ENCODE measurements around the gene CROCC2.
"Not testable (repeated sequence)": the region's sequence is repeated elsewhere in the genome, so short reads cannot be mapped to it uniquely, and the experiment has no call there.

CROCC2 gene

DNA sequence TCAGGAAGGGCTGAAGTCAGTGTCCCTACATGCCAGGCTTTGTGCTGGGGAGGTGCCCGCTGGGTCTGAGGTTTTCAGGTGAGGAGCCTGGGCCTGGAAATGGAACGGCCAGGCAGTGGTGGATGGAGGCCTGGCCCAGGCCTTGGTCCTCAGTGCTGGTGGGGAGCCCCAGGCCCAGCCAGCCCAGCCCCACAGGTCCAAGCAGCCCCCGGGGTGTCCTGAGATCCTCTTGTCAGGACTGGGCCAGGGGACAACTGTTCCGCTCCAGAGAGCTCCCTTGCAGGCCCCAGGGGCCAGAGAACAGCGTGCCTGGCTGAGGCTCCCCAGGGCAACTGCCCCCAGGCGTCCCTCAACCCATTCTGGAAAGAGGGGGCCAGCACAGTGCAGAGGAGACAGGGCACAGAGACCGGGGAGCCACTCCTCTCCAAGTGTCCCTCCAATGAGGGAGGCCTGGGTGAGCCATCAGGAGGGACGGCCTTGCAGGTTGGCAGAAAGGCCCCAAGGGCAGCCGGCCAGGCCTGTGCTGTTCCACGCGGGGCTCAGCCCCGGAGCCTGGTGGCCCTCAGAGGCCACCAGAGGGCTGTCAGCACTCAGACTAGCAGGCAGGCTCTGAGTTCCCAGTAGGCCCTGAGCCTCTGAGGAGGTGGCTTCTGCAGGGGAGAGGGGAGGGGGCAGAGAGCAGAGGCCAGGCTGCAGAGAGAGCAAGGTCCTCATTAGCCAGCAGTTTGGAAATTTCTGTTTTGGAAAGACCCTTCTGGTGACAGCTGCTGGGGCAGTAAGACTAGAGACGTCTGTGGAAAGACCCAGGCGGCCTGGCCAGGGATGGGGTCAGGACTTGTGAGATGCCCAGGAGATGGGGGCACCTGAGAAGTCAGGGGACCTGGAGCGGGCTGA lies 62.8 kb downstream of the CROCC2 start:
- no peak for DNase-seq

DNA sequence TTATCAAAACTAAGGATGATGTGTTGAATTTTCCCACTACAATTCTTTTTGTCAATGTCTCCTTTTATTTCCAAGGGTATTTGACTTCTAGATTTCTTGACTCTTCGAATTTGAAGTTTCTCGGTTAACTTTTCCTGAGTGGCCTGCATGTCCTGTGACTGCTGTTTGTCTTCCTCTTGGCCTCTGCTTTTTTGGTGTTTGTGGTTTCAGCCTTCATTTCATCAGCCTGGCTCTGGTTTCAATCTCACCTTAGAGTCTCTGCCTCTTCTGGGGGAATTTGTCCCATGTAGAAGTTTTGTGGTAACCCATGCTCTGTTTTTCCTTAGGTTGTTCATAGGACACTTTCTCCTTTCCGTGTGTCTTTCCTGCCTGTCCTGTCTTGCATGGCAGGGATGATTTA lies 64.0 kb downstream of the CROCC2 start:
- DNase-seq: no peak

DNA sequence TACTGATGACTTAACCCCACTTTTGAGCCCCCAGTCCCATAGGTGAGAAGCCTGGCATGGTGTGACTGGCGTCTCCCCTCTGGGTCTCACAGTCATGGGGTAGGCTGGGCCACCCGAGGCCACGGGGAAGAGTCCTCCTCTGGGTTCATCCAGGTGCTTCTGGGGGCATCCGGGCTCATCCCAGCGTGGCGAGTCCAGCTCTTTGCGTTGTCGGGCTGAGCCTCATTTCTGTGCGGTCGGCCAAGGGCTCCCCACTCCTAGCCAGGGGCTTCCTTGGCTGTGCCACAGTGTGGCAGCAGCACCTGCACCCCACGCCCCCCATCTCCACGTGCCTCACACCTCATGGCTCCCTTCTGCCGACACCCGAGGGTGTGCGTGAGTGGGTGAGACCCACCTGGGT lies 64.7 kb downstream of the CROCC2 start:
- DNase-seq: no peak

DNA sequence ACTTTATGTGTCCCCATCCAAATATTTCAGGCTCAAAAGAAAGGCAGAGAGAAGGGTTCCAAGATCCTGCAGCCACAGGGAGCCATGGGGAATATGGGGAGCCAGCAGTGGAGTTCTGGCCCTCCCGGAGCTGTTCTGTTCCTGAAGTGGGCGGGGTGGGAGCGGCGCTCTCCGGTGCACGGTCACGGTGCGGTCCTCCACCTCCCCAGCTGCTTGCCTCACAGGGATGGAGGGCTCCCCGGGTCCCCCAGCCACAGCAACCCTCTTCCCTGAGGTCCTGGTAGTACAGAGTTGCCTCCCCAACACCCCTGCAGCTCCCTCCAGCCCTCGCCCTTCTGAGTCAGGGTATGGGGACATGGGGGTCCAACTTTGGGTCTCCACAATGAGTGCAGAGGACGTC lies 66.1 kb downstream of the CROCC2 start:
- no peak for DNase-seq

DNA sequence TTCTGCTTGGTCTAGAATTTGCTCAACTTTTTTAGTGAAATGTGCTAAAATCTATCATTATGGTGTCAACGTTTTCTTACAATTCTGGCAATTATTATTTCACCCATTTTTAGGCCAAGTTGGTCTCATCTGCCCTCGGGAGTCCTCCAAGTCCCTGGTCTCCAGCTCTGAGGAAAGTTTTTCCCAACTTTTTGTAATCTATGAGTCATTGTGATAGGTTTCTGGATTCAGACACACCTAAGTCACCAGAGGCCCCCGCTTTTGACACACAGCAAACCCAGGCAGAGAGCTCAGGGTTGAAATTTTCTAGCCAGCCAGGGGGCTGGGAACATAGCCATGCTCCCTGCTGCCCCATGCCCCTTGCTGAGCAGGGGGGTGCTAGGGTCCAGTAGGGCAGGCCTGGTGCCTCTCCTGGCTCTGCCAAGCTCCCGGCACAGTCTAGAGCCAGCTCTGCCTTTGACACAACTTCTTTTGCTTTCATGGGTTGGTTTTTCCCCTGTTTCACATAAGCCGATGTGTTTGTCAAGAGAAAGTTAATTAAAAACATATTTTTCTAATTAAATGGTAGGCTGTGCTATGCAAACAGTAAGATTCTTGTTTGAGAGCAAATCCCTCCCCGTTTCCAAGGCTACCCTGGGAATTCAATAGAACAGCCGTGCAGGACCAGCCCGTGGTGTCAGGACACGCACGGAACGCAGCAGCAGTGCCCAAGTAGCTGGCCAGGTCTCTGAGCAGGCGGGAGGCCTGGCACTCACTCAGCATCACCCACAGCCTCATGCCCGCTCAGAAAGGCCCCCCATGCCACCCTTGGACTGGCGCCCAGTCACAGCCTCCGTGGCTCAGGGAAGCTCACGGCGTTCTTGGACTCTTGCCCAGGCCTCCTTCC lies 66.7 kb downstream of the CROCC2 start:
- peak; percentile 72 for DNase-seq

DNA sequence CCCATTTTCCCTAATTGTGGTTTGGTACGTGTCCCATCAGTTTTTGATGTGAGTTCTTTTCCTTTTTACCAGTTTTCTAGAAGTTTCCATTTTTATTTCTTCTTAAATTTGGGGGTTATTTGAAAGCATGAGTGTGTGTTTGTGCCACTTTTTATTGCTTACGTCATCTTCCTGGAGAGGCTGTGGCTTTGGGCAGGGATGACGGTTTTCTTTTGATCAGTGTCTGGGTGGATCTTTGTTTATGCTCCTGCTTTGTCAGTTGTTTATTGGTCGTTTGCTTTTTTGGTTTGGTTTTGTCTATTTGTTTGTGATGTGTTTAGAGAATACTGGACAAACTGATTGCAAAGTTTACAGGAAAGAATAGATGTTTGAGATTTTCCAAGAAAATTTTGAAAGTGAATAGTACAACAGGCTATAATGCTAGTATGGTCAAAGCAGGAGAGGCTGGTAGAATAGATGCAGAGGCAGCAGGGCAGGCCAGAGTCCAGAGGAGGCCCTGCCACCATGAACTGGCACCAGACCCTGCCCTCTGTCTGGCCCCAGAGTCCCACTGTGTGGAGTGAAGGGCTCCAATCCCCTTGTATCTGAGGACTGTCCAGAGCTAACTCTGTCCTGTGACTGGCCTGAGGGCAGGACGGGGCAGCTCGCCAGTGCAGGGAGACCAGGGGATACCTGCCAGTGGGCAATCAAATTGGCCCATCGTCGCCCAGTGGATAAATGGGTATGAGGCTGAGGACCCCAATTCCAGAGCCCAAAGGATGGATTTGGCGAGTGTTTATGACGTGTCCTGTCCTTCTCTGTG lies 68.8 kb downstream of the CROCC2 start:
- DNase-seq: no peak

DNA sequence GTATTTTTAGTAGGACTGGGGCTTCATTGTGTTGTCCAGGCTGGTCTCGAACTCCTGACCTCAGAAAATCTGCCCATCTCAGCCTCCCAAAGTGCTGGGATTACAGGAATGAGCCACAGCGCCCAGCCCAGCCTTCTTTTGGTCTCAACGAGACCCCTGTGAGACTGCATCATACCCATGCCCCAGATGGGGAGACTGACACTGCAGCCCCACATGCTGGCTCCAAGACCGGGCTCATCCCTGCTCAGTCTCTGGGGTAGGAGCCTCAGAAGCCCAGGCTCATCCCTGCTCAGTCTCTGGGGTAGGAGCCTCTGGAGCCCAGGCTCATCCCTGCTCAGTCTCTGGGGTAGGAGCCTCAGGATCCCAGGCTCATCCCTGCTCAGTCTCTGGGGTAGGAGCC lies 69.8 kb downstream of the CROCC2 start:
- DNase-seq: not testable (repeated sequence)

DNA sequence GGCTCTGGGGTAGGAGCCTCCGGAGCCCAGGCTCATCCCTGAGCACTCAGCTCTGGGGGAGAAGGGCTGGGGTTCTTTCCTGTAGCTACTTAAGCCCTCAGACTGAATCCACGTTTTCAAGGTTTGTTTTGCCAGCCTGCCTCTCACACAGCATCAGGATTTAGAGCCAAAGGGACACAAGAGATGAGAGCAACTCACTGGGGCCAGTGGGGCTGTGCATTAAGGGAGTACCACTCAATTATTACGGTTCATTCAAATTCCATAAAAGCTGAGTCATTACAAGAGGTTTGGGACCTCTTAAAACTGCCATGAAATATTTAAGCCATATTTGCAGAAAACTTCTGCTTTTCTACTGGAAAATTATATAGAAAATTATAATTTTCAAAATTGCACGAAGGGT lies 75.1 kb downstream of the CROCC2 start:
- peak; percentile 63 for DNase-seq

DNA sequence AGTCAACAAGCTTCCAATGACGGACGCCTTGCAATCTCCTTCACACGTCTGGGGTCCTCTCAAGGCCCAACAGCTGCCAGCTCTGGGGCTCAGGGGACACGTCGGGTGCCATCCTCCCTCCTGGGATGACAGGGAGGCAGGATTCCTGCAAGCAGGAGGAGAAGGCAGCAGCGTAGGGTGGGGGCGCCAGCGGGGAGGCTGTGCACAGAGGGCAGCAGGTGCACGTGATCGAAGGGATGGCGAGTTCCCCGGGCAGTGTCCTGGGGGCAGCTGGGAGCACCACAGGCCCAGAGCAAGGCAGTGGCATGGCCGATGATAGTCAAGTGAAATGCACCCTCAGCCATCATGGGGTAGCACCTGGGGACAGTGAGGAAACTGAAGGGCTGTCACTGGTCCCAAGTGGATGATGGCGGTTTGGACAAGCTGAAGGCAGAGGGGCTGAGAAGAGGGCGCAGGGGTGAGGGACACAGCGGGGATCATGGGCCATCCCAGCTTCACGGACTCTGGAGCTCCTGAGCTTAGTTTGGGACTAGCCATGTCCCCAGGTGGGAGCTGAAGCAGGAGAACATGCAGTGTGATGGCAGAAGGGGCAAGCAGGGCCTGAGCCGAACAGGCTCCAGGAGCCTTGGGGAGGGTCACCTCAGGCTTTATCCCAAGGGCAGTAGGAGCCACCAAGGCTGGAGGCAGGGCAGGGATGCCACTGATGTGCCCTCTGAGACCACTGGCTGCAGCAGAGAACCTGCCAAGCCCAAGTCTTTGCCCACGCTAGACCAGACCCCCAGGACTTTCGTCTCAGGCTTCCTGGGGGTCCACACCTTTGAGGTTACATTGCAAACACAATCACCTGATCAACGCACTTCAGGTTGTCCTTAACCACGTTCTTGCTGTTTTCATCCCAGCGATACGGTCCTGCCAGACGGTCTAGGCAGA lies 76.0 kb downstream of the CROCC2 start:
- no peak for DNase-seq

DNA sequence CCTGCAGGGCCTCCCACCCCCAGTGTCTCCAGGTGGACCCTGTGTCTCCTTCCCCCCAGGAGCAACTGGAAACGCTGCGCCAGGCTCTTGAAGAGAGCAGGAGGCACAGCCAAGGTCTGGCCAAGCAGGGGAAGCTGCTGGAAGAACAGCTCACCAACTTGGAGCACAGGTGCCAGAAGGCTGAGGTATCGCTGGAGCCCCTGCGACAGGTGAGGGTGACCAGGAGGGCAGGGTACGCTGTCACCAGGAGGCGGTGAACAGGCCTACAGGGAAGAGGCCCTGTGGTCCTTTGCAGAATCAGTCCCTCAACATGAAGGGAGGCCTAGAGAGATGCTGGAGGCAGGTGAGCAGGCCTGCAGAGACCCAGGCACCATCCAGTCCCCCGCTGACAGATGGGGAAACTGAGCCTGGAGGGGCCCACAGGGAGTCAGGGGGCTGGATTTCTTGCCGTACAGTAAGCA lies 76.7 kb downstream of the CROCC2 start:
- DNase-seq: no peak

DNA sequence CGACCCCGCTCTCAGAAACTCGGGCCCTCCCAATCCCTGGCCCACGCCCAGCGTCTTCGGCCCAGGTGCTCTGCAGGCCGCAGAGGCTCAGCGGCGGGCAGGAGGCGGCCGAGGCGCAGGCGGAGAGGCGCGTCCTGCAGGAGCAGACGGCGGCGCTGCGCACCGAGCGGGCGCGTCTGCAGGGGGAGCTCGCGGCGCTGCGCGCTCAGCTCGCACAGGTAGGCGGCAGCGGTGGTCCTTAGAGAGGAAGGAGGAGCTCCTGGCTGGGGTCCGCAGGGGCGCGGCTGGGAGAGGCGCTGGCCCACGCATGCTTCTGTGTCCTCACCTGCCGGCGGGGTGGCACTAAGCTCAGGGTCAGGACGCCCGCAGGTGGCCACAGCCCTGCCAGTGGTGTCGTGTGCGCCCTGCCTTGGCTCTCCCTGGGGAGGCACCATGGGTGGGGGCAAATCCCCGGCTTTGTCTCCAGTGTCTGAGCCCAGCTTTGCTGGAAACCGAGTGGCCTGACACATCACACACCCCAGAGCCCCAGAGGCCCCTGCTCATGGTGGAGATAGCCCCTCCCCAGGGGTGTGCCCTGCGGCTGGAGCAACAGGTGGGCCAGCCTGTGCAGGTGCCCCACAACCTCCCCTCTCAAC lies 77.3 kb downstream of the CROCC2 start:
- DNase-seq: peak; percentile 27

DNA sequence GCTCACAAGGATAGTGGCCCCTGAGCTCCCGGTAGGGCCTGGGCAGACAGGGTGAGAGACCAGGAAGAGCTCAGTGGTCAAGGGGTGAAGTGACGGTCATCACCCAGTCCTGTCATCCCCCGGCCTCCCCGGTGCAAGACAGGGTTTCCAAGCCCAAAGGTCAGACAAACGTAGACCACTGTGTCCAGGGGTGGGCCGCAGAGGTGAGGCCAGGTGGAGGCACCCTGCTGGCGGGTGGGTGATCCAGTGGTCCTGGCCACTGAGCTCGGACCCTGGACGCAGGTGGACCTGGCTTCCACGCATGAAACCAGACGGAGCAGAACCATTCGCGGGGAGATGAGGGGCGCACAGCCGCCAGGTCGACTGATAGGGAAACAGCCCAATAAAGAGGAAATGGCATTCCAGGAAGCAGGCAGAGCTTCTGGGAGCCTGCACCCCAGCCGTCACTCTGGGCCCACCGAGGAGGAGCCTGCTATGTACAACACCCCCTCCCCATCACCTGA lies 77.9 kb downstream of the CROCC2 start:
- DNase-seq: no peak

DNA sequence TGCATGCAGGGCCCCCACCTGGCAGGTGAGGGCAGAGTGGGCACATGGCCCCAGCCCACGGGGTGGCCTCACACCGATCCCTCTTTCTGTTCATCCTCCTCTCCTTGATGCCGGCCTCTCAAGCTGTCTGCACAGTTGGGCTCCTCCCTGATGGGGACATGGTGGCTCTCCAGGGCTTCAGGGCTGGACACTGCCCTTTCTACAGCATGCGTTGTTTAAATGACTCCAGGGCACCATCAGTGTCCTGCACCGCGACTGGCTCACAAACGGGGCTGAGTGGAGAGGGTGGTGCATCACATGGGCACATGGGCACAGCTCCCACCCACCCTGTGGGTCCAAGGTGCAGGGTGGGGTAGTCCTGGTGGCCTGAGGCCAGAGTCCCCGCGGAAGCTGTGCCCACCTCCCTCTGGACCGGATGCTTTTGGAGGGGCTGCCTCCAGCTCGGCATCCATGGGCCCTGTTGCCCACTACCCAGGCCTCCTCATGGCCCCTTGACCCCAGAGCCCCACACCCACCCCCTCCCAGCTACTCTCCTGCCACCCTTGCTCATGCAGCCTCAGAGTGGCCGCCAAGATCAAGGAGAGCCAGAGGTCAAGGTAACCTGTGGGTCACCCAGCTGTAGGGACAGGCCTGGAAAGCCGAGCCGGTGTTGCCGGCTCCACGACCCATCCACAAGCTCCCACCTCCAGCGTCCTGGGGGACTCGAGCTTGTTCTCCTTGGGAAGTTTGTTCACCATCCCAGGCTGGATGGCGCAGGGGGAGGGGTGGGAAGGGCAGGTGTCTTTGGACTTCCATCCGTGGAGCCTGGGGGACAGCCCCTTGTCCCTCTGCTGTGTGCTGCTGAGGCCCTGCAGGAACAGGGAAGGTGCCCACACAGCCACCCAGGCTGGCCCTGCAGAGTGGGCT lies 80.0 kb downstream of the CROCC2 start:
- no peak for DNase-seq

DNA sequence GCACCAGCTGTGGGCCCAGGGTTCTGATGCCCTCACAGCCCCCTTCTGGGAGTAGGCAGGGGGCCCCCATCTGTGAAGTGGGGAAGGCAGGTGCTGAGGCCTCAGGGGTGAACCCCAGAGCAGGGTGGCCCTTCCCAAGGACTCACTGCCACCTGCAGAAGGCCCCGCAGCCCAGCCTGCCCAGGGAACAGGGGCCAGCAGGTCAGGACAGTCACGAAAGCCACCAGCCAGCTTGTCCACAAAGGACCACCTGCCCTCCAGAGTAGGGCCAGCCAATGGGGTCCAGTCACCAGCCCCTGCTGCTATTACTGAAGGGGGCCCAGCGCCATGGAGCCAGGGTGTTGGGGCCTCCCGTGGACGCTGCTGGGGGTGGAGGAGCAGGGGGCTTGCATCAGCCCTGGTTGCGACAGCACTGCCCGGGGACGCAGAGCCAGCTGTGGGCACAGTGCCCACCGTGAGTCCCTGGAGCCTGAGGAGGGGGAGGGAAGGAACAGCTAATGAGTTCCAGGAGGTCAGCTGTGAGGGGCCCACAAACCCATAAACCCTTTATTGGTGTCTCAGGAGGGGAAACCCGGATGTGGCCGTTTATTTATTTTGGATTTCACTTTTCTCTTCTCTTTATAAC lies 80.8 kb downstream of the CROCC2 start:
- peak; percentile 81 for DNase-seq

DNA sequence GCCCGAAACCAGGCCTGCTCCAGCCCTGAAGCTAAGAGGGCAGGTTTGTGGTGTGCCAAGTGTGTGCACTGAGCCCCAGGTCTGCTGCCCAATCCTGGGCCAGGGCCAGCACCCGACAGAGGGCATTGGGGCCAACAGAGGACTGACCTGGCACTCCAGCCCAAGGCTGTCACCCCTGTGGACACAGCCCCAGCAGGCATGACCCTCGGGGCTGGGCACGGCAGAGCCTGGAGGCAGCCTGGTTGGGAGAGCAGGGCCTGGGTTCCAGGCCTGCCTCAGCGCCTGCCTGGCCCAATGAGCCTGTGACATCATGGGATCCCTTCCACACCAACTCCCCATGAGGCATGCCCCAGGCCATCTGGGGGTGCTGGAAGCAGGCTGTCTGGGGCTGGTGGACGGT lies 81.5 kb downstream of the CROCC2 start:
- no peak for DNase-seq

DNA sequence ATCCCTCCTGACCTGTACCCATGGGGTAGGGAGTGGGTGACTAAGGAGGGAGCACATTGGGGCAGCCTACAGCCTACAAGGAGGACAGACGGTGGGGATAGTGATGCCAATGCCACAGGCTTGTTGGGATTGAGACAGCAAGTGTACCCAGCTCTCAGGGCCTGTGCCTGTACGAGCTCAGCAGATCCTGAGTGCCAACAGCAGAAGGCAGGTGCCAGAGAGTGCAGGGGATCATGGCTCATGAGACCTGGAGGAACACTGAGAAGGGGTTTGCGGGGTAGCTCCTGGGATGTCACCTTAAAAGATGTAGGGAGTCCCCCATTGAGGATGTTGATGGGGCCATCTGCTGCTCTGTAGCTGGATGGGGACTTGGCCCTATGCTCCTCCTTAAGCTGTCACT lies 82.0 kb downstream of the CROCC2 start:
- no peak for DNase-seq

DNA sequence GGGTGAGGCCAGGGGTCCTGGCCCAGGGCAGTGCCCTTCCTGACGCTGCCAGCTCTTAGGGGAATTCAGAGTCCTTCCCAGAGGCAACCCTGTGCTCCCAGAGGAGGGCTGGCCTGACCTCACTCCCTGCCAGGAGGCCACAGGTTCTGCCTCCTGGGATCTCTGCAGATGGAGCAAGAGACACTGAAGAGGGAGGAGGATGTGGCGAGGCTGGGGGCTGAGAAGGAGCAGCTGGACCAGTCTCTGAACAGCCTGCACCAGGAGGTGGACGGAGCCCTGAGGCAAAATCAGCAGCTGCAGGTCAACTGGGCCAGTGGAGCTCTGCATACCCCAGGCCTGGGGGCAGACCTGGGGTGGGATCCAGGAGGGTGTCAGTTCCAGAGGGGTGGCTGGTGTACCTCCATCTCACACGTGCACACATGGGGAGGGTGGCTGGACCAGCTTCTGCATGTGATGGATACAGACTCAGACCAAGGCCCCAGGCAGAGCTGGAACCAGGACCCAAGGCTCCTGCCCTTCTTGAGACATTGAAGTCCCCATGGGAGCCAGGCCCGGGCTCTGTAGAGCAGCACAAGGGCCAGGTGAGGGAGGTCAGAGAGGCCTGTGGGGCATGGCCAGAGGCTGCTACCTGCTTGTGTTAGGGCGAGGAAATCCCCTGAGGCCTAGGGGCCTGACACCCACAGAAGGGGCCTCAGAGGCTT lies 82.6 kb downstream of the CROCC2 start:
- DNase-seq: no peak

DNA sequence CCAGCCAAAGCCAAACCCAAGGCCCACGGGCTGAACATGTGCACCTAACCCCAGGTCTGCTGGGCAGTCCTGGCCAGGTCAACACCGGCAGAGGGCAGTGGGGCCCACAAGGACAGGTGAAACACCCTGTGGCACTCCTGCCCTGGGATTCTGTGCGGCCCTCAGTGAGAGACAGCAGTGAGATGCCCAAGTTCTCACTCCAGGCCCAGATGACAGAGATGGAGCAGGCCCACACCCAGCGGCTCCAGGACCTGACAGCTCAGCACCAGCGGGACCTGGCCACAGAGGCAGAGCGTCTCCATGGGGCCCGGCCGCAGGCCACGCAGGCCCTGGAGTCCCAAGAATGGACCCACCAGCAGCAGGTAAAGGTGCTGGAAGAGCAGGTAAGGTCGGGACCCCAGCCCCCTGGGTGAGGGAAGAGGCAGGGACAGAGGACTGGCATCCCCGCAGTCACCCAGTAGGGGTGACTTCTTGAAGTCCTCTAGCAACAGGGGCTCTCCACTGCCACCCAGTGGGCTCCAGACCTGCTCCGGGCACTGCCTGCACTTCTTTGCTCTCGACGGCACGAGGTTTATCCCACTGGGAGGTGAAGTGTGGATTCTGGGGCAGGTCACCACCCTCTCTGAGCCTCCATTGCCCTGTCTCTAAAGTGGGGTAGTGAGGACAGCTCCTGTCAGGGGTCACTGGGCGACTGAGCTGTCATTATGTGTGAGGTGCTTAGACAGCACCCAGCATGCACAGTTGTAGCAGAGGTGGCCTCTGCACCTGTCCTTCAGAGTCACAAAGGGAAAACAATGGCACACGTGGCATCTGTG lies 83.5 kb downstream of the CROCC2 start:
- DNase-seq: peak; percentile 14
